CD4-positive, alpha-beta T cell treated with Interleukin-4 for 4 hours (primary cell): Measurements from ENCODE around the gene GNAQ.

Source experiments
- DNase-seq: peaks from one replicate; pipeline ENCODE4 v3.0.0-alpha.2; 2020

The GNAQ gene

DNA sequence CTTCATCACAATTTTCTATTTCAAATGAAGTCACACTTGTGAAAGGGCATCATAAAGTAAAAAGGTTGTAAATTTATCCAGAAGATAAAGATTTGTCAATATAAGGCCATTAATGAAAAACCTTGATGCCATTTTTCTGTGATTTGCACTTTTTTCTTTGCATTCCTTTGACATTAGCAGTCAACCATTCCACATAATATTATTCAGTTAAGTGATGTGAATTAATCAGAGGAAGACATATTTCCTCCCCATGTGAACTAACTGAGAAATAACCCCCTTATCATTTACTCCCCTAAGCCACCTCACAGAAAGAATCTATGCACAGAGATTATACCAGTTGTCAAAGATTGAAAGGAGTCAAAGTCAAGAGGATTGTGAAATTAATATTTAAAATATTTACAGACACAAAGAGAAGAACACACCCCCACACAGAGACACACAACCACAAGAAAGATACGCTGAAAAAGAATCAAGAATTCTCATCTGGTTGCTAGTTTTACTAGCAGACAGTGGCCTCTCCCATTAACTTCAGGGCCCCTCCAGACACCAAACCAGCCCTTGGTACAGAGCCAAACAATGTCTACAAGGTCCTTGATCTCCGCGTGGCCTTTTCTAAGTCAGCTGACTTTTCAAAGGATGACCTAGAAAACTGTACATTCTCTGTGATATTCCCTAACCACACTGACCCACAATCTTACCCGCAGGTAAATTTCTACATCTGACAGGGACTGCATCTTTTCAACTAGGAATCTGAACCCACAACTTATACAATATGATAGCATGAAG lies 29.5 kb downstream of the GNAQ start:
- DNase-seq = no peak

DNA sequence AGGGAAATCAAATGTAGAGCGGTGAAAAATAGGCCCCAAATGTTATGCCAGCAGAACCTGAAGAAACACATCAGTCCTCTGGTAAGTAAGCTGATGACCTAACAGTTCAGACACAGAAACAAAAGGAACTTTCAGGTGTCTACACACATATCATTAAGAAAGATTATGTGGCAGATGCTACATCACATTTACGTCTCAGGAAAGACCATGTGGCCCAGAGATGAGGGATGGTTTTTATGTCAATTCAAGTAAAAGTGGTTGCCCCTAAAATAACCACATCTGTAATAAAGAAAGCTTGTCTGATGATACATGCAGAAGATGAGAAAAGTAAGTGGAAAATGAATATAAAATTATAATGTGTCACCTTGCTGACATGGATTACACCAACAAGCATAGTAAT lies 31.4 kb downstream of the GNAQ start:
- no peak for DNase-seq

DNA sequence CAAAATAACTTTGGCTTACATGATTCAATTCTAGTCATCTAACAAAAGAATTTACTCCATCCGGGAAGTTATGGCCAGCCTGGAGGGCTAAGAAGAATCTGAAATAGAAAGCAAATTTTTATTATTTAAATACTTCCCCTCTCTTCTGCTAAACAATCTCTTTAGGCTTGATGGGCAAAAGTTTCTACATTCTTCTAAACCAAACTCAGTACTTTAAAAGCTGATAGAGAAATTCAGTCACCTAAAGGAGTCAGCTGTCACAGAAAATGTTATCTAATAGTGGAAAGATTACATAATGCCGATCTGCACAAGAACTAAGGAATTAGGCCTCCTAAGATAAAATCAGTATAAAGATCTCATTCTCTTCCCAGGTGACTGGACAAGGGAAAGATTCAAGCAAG lies 32.4 kb downstream of the GNAQ start:
- no peak for DNase-seq

DNA sequence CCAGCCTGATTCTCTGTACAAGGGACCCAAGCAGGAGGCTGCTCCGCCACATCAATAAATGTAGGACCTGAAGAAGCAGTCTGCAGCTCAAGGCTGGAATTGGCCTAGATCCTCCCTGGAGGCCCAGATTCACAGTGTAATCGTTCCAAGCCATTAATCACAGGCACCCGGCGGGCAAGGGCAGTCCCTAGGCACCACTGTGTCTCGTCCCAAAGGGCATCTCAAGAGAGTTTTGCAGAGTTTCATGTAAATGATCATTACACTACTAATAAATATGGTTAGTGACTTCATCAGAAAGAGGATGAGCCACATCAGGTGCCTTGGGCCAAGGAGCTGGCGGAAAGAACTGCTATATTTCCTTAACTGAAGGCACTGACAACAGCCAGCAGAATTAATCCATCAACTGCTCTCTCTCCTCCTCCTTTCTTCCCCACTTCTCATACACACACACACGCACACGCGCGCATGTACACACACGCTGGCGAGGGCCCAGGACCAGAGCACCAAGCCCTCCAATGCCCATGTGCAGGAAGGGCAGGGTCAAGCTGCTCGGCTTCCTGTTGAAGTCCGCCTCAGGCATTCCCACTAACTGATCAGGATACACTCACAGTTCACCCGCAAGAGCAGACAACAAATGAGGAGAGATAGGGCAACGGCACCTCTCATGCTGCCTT lies 33.9 kb downstream of the GNAQ start:
- no peak for DNase-seq

DNA sequence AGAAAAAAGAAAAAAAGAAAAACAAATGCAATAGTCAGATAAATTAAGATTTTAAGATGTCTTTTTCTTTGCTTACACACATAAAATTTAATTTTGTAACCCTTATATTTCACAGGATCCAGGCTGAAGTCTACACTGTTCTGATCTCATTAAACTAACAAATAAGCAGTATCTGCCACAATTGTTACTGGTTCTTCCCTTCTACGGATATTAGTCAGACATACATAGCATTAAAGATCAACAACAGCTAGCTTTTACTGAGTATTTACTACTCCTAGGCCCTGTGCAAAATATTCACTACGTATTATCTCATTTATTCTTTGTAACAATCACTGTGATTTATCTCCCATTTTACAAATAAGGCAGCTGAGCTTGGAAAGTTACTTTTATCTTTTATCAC lies 34.9 kb downstream of the GNAQ start:
- no peak for DNase-seq

DNA sequence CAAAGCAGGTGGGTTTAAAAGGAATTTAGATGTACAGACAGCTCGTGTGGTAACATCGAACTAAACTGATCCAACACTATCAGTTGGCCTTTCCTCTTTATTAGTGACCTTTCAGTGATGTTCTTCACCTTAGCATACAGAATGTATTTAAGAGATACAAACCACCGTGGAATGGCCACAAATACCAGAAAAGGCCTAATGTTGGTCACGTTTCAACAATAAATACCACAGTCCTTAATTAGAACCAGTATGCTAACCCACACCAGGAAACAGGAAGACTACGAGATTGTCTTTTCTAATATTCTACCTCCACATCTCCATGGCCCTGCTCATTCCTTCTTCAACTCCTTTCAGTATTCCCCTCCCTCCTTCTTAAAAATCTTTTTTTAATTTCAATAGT lies 40.4 kb downstream of the GNAQ start:
- DNase-seq = no peak

DNA sequence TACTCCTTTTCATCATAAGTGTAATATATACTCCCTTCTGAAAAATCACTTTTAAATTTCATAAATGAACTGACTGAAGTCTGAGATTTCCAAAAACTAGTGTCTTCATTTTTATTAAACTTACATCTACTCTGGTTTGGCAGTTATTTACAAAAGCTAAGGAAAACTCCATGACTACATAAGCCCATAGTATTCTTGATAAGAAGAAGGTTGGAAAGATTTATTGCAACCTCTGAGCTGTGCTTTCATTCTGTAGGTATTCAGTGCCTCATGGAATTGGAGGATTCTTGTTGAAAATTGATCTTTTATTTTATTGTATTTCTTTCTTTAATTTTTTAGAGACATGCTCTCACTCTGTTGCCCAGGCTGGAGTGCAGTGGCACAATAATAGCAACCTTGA lies 41.7 kb downstream of the GNAQ start:
- DNase-seq = no peak

DNA sequence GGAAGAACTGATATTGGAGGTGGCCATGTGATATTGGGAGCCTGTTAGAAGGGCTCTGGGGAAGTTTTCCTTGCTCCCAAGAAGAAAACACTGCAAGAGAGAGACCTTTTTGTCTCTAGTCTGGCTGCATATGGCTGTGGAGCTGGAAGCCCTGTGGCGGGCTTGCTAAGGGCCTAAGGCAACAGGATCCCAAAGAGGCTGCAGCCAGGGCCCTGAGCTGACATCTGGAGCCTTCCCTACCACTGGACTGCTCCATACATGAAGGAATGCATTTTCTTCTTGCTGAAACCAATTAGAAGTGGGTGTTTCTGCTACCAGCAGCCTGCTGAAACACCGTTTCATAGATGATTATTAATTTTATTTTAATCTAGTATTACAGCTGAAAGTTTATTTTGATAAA lies 42.2 kb downstream of the GNAQ start:
- DNase-seq = no peak

DNA sequence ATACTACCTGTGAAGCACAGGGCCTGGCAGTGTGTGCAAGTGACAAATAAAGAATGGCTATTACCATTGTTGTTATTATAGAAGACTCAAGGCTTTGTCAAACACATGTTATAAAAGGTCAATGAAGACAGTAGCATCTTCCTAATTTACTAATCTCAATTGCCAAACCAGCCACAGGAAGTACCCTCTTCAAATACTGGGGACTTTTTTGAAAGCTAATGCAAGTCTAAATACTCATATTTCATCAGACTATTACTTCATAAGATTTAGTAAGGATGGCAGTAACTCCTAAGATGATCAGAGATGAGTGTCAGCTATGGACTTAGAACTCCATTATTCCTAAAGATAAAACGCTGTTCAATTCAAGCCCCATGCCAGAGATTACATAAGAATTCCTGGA lies 43.0 kb downstream of the GNAQ start:
- DNase-seq = no peak

DNA sequence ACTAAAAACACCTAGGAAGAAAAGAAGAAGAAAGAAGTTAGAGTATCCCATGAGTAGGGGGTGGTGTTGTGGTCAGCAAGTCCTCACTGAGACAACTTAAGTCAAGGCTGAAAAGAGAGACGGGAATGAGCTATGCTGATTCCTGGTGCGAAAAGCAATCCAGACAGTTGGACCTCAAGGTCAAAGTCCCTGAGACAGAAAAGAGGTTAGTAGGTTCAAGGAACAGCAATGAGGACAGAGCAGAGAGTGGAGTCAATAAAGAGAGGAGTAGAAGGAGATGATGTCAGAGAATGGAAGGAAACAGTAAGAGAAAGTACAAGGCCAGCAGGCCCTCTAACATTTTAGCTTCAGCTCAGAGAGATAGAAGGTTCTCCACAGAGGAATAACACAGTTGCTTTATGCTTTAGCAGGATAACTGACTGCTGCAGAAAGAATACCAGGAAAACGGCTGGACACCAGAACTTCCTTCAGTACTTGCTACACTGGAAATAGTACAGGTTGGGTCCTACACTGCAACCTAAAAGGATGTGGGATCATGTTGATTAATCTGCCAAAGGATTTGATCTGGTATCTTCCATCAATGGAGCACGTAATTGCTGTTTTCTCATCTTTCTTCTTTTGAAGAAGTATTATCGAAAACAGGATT lies 43.6 kb downstream of the GNAQ start:
- DNase-seq = no peak

DNA sequence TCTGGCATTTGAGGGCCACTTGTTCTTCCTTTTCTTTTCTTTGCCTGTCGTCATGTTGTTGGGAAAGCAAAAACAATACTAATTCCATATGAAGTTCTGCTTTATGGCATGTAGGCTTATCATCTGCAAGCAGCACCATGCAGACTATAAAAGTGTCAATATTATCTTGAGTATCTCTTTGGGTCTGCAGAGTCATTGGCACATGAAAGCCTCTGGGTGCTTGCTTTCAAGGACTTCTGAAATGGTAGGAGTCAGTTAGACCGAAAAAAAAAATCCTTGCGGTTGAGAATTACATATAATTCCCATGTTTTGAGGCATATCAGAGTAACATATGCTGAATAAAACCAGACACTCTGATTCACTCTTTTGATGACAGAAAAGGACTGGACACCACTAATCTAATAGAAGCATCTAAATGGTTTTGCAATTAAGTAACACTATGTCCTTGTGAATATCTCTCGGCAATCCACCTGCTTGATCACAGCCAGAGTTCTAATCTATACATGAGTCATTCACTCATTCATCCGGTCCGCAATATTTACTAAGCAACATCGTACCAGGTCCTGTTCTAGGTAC lies 44.4 kb downstream of the GNAQ start:
- no peak for DNase-seq

DNA sequence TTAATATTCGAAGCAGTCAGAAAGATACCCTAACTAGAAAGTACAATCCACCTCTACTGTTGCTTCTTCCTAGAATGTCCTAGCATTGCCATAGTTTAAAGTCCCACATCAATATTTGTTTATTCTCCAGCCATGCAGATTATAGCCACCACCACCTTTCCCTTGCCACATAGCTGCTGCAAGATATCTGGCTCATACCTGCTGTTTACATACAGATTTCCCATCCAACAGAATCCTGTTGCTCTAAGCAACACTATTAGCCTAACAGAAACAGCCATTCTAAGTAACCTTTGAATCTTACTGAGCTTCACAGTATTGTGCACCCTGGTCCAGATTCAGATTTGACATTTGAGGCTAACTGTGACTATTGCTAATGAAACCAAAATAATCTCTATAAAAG lies 45.6 kb downstream of the GNAQ start:
- no peak for DNase-seq

DNA sequence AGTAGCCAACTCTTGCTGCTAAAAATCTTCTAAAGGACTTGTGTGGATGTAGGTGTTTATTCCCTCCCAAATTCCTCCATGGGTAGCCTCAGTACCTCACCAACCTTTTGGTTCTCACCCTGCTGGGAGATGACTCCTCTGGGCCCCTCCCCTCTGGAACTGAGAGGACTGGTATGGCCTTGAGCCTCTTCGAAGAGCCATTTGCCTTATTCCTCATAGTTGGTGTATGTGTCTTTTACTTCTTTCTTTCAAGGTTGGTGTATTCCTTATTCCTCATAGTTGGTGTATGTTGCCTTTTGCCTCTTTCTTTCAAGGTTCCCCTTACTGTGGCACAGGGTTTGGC lies 48.3 kb downstream of the GNAQ start:
- DNase-seq = no peak

DNA sequence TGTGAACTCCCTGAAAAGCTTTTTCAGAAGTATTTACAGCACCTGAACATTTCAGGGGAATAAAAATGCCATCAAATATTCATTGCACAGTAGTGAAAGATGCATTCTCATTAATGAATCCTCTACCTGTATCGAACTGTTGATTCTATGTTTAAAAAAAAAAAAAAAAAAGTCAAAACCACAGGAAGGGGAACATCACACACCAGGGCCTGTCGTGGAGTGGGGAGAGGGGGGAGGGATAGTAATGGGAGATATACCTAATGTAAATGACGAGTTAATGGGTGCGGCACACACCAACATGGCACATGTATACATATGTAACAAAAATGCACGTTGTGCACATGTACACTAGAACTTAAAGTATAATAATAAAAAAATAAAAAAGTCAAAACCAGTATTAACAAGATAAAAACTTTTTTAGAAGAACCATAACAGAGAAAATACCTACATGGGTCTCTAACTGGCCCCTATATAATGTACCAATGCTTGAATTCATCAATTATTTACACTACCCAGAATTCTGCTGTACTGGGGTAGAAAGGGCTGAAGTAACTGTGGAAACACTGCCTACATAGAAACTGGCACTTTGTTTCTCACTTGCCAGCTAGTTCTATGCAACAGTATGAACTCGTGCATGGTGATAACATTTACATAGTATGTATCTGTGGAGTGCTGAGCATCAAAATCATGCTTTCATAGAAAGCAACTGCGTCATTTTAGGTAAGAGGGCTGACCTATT lies 48.9 kb downstream of the GNAQ start:
- no peak for DNase-seq

DNA sequence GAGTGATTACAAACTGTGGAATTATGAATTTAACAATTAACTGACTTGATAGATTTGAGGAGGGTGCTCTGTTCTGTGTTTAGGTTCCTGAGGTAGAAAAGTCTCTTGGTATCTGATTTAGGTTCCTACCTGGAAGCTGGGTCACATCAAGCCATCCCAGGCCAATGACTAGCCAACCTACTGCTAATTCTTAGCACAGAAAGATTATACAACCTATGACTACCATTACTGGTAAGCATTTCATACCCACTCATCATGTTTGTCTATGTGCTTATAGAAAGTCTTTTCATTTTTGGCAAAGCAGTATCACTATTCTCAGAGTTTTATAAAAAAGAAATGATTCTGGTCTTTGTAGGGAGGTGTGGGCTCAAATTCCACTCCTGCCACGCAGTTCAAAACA lies 49.7 kb downstream of the GNAQ start:
- no peak for DNase-seq

DNA sequence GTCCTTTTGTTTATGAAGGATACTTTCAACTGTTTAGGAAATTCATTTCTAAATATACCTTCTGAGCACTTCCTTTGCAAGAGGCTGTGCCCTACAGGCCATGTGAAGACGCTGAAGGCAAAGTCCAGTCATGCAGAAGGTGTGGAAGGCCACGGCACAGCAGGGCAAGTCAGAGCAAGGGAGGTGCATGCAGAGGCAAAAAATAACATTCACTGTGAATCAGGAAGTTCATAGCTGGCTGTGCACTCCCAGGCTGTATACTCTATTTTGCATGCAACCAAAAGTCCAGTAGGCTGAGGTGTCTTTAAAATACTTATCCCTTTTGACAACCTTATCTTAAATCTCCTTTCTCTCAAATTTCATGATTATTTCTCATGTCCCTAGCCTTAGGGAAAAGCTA lies 50.3 kb downstream of the GNAQ start:
- DNase-seq = no peak

DNA sequence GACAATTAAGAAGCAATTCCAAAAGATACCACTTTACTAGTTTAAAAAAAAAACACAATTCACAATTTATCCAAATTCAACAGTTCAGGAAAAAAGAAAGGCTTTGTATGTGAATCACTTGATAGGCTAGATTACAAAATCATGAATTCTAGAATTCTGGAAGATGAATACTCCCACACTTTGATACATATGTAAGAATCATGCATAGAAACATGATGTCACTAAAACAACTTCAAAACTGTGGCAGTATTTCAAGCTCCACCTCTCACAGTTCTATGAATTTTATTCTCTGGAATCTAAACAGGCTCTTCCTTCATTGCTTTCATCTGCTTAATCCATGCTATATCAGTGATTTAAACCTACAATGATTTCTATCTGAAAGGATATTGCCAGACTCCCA lies 51.0 kb downstream of the GNAQ start:
- no peak for DNase-seq

DNA sequence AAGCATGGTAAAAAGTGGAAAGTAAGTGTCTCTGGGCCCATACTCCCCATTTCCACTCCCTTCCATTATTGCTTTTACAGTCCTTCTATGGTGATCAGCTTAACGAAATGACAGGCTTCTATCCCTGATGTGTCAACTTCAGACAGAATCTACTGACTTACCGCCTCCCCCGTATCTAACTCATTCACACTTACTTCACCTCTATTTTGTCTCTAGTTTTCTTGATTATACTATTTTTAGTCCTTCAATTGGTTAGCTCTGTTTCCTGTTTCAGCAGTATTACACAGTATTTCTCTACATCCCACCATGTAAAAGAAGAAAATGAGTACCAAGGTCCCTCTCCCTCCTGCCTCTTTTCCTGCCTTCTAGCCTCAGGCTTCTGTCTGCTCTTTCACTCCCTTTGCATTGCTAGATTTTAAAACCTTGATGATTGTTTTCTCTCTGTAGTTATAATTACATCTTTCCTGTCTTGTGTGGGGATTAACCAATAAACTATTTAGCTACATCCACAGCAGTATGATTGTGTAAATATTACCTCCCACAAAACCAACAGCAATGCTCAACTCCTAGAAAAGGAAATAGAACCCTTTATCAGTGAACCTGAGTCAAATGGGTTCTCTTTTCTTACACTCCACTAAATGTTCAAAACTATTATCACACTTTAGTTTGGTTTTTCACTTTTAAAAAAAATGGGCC lies 53.4 kb downstream of the GNAQ start:
- peak; percentile 18 for DNase-seq

DNA sequence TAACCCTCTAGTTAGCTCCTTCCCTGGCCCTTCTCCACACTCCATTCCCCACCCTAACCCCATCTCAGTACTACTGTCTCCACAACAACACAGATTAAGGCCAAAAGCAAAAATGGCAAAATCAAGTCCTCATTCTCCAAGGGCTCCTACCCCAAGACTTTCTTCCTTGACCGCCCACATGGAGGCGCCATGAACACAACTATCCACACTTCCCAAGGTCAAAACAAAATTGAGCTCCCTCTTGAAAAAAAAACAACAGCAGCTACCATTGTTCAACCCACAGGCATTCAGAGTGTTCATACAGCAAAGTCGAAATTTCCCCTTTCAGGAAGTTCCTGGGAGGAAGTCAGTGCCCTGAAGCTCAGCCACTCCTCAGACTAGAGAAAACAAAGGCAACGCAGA lies 54.4 kb downstream of the GNAQ start:
- peak; percentile 51 for DNase-seq

DNA sequence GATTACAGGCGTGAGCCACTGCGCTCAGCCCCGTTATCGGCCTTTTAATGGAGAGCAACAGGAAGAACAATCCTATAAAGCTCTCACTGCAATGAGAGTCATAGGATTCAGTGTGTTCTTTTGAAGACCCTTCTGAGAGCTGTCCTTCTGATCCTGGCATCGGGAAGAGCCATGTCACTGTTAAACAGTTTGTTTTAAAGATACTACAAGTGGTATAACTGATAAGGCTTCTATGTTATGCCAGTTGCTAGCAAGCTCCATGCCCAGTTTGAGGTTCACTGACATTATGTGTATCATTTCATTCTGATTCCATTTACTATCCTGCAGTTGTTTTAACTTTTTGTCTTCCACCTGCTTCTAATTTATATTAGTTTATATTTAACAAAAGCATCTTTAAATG lies 55.8 kb downstream of the GNAQ start:
- no peak for DNase-seq

DNA sequence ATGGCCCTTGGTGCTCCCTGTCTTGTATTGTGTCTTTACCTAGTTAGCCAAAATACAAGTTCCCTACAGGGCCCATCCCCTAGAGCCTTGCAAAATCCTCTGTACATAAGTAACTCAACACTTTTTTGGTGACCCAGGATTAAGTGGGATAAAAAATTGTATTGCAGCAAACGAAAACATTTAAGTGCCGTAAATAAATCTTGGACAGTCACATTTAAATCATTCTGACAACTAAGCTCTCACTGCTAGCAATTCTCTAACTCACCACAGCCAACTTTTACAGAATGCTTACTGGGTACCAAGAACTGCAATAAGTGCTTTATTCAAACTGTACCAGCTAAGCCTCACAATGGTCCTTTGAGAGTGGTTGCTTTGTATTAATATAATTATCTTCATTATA lies 56.6 kb downstream of the GNAQ start:
- DNase-seq = no peak

DNA sequence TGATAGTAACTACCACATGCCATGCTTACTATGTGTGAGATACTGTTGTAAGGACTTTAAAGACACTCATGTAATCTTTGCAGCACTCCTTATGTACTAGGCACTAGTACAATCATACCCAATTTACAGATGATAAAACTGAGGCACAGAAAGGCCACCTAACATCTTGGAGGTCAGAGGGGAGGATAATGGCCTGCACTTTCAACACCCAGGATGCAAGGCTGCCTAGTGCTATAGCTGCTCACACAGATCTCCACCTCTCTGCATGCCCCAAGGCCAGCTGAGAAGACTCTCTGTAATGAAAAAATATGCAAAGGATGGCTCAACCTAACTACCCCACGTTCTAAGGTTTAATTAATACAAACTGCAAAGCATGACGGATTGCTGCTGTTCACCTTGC lies 57.2 kb downstream of the GNAQ start:
- DNase-seq = no peak

DNA sequence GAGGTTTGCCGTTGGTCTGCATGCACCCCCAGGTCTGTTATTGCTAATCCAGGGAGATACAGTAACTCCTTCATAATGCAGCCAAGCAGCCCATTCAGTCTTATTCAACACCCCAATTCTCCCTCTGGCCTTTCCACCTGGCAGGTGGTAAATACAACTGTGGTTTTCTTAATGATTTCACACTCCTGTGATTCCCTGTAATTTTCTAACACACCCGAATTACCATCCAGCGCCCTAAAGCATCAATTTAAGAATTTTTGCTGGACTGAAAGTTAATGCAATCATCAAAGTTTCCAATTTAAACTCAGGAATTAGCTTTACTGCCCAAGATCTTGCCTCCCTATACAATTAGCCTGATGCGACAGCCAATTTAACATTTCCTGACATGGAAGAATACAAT lies 62.5 kb downstream of the GNAQ start:
- no peak for DNase-seq
